B cell (primary cell): Measurements from ENCODE around the gene MMP1. TPM values are rescaled to one million over a fixed set of nuclear protein-coding genes. Genes with fewer than 3 reads are reported as not detected.

ENCODE experiments used
- ATAC-seq: fragments of 200-7000 bp; cut with Tn5 transposase; one replicate; pipeline ENCODE4 v1.10.0; 2021; ENCODE audit warnings: low read depth, mild to moderate bottlenecking, moderate number of reproducible peaks, moderate library complexity
- CTCF ChIA-PET: fragments of 350-600 bp; sonication (Branson Sonifier 250); formaldehyde crosslinking; loops from one replicate; lab custom pipeline; 2021; ENCODE audit warnings: antibody characterized with exemption, inconsistent platforms; lab: Charles Lee
- POLR2A ChIA-PET: fragments of 350-600 bp; sonication (Branson Sonifier 250); formaldehyde crosslinking; loops from one replicate; lab custom pipeline; 2021; ENCODE audit warnings: antibody characterized with exemption; lab: Charles Lee
- DNase-seq: peaks from one replicate; pipeline ENCODE4 v3.0.0; 2013
- H2AFZ ChIP-seq: 2 replicates; pipeline ENCODE4 v1.6.1; 2012; ENCODE audit warnings: mild to moderate bottlenecking, low read depth, low read length; ENCODE audit not compliant: insufficient read depth, poor library complexity, severe bottlenecking
- H3K27ac ChIP-seq, 2 donors: 1 replicate in 1 of 2; 2 replicates in 1 of 2; pipeline ENCODE4 v1.5.1; 2012 to 2013; ENCODE audit warnings: low read length in 2 of 2, mild to moderate bottlenecking in 2 of 2, moderate library complexity in 1 of 2
- H3K27me3 ChIP-seq, 4 experiments: fragments of 200-600 bp in 1 of 4; sonication (generic) in 1 of 4; replicated peaks in 1 of 4; 1 replicate in 2 of 4; 2 replicates in 2 of 4; pipeline versions ENCODE4 v1.6.1 to v1.7.0; 2013 to 2016; ENCODE audit warnings: low read length in 3 of 4, mild to moderate bottlenecking in 2 of 4, mixed read lengths in 1 of 4, moderate library complexity in 1 of 4; ENCODE audit not compliant: insufficient read depth in 4 of 4, control insufficient read depth in 3 of 4; ENCODE audit errors: control extremely low read depth in 1 of 4
- H3K36me3 ChIP-seq, 2 experiments: replicated peaks in 1 of 2; 1 replicate in 1 of 2; 2 replicates in 1 of 2; pipeline versions ENCODE4 v1.6.1 to v1.7.1; 2013; ENCODE audit warnings: low read length in 1 of 2; ENCODE audit not compliant: insufficient read depth in 2 of 2, control insufficient read depth in 1 of 2; ENCODE audit errors: control extremely low read depth in 1 of 2, extremely low read depth in 1 of 2
- H3K4me1 ChIP-seq, 2 donors: fragments of 200-600 bp in 1 of 2; sonication (generic) in 1 of 2; 1 replicate in 1 of 2; 2 replicates in 1 of 2; pipeline versions ENCODE4 v1.5.1 to v1.6.1; 2013 to 2017; ENCODE audit warnings: low read length in 2 of 2; ENCODE audit not compliant: control insufficient read depth in 2 of 2, insufficient read depth in 2 of 2
- H3K4me2 ChIP-seq: replicated peaks from 2 replicates; pipeline ENCODE3; 2012; ENCODE audit warnings: mild to moderate bottlenecking, low read depth, low read length; ENCODE audit not compliant: poor library complexity, severe bottlenecking
- H3K4me3 ChIP-seq, 5 experiments: fragments of 200-600 bp in 1 of 5; sonication (generic) in 1 of 5; 1 replicate in 3 of 5; 2 replicates in 2 of 5; pipeline versions ENCODE4 v1.5.1 to v1.7.0; 2011 to 2016; ENCODE audit warnings: low read length in 4 of 5, mild to moderate bottlenecking in 4 of 5, low read depth in 2 of 5, control low read depth in 1 of 5, moderate library complexity in 1 of 5; ENCODE audit not compliant: insufficient read depth in 1 of 5; ENCODE audit errors: control extremely low read depth in 1 of 5, extremely low read depth in 1 of 5
- H3K79me2 ChIP-seq: fragments of 200-600 bp; sonication (generic); one replicate; pipeline ENCODE4 v1.6.0; 2016; ENCODE audit warnings: low read length; ENCODE audit not compliant: control insufficient read depth, insufficient read depth
- H3K9ac ChIP-seq: fragments of 200-600 bp; sonication (generic); 2 replicates; pipeline ENCODE4 v1.6.1; 2017; ENCODE audit warnings: mild to moderate bottlenecking, low read length, moderate library complexity
- H3K9me3 ChIP-seq, 3 donors: one replicate each; pipeline versions ENCODE4 v1.6.1 to v1.7.1; 2013; ENCODE audit warnings: low read length in 2 of 3; ENCODE audit not compliant: control insufficient read depth in 2 of 3, insufficient read depth in 1 of 3; ENCODE audit errors: control extremely low read depth in 1 of 3
- H4K20me1 ChIP-seq: 2 replicates; pipeline ENCODE4 v1.6.0; 2012; ENCODE audit warnings: mild to moderate bottlenecking, low read length; ENCODE audit not compliant: insufficient read depth, control insufficient read depth, poor library complexity, severe bottlenecking
- H3K27ac Mint-ChIP-seq: one replicate; pipeline ENCODE4 v1.8.0; 2021; ENCODE audit warnings: mixed read lengths
- H3K27me3 Mint-ChIP-seq: one replicate; pipeline ENCODE4 v1.8.0; 2021; ENCODE audit warnings: mixed read lengths
- H3K4me1 Mint-ChIP-seq: one replicate; pipeline ENCODE4 v1.8.0; 2021; ENCODE audit warnings: mixed read lengths
- H3K4me3 Mint-ChIP-seq: one replicate; pipeline ENCODE4 v1.8.0; 2021; ENCODE audit warnings: mixed read lengths
- H3K9me3 Mint-ChIP-seq: one replicate; pipeline ENCODE4 v1.8.0; 2022; ENCODE audit warnings: mixed read lengths; ENCODE audit not compliant: insufficient read depth
- CTCF ChIP-seq: fragments of 200-600 bp; IDR thresholded peaks from one replicate; pipeline ENCODE4 v1.8.0; 2022; ENCODE audit warnings: antibody characterized with exemption, mild to moderate bottlenecking
- EZH2 ChIP-seq: IDR thresholded peaks from 2 replicates; pipeline ENCODE4 v1.6.1; 2012; ENCODE audit warnings: borderline replicate concordance, low read depth, mild to moderate bottlenecking, moderate library complexity, low read length; ENCODE audit not compliant: insufficient read depth, poor library complexity, severe bottlenecking
- WGBS: methylation state at CpG from one replicate; pipeline ENCODE4 v1.1.5; 2013; ENCODE audit warnings: missing lambda C conversion rate; ENCODE audit not compliant: insufficient coverage; 5-methylcytosine and 5-hydroxymethylcytosine counted together
- intact Hi-C: fragments of 100-400 bp; cut with micrococcal nuclease; formaldehyde crosslinking; loops from one replicate; pipeline ENCODE4 v1.10.0; 2022
- polyA plus RNA-seq: library from polyadenylated mRNA; depleted of rRNA; stranded (reverse); fragments of >200 nt; gene quantifications from 2 replicates; pipeline ENCODE4 v1.2.3, GENCODE V29; 2012
- total RNA-seq, 2 donors: library from RNA; stranded (reverse); fragments of 120-200 nt in 1 of 2; gene quantifications; 1 replicate in 1 of 2; 2 replicates in 1 of 2; pipeline versions ENCODE4 v1.2.3 to v1.2.4, GENCODE V29; 2013 to 2022

MMP1 gene
- total and polyA plus RNA-seq, 2 donors (not counting 1 experiment from before 2014, with no cell fraction given) = not detected

GRCh38 chr11:102833731-102834130 is 35.8 kb upstream of the MMP1 start:
- Histone ChIP-seq H3K27ac (no peak overlapping the region), H3K4me2 (no peak overlapping the region), H3K79me2 (no peaks in the 10 kb centered on the region), H3K9me3 (peaks cover 0 to 4% (median 0%) of the 10 kb centered on the region in 3 donors), H3K9ac (no peak overlapping the region), H2AFZ (no peak overlapping the region), H4K20me1 (no peaks in the 10 kb centered on the region), H3K4me3 (no peak overlapping the region), H3K27me3 (peaks cover 0 to 11% (median 0%) of the 10 kb centered on the region in 4 experiments), H3K36me3 (no peaks in the 10 kb centered on the region), H3K4me1 (no peaks in the 10 kb centered on the region)
- ATAC-seq (no peak), DNase-seq (no peak)
- peaks cover 2% of the 10 kb centered on the region for H3K4me1 Mint-ChIP-seq
- intact Hi-C loops = no loop called here
- H3K27ac Mint-ChIP-seq = no peak overlapping the region
- CTCF ChIA-PET = no interaction called here
- H3K9me3 Mint-ChIP-seq = no peaks in the 10 kb centered on the region
- no peak overlapping the region for H3K4me3 Mint-ChIP-seq
- peaks cover 37% of the 10 kb centered on the region for H3K27me3 Mint-ChIP-seq
- TF ChIP-seq CTCF (no peak), EZH2 (no peak)
- POLR2A ChIA-PET = no interaction called here
- WGBS = 100% methylated on average over 2 of the region's 2 CpGs

- intact Hi-C loops = no loop called here
- H2AFZ ChIP-seq = no peak overlapping the region
- TF ChIP-seq CTCF (no peak), EZH2 (no peak)
- ATAC-seq = no peak
- Mint-ChIP-seq H3K4me3 (no peak overlapping the region), H3K9me3 (no peaks in the 10 kb centered on the region), H3K27me3 (peaks cover 37% of the 10 kb centered on the region), H3K27ac (no peak overlapping the region), H3K4me1 (peaks cover 2% of the 10 kb centered on the region)
- no peaks in the 10 kb centered on the region for H3K4me1 ChIP-seq
- H3K4me2 ChIP-seq = no peak overlapping the region
- no peak overlapping the region for H3K4me3 ChIP-seq
- H3K27me3 ChIP-seq = peaks cover 0 to 11% (median 0%) of the 10 kb centered on the region in 4 experiments
- DNase-seq = no peak
- no peaks in the 10 kb centered on the region for H3K36me3 ChIP-seq
- 100% methylated on average over 1 of the region's 7 CpGs for WGBS
- no peak overlapping the region for H3K27ac ChIP-seq
- CTCF ChIA-PET = no interaction called here
- H3K9me3 ChIP-seq = peaks cover 0 to 4% (median 0%) of the 10 kb centered on the region in 3 donors
- no peaks in the 10 kb centered on the region for H3K79me2 ChIP-seq
- H4K20me1 ChIP-seq = no peaks in the 10 kb centered on the region
- no peak overlapping the region for H3K9ac ChIP-seq
- POLR2A ChIA-PET = no interaction called here
Measured at GRCh38 chr11:102832612-102833011, 34.7 kb upstream of the MMP1 start.
